Measurements from ENCODE around the gene ABCB9.
"Not testable (repeated sequence)": the region's sequence is repeated elsewhere in the genome, so short reads cannot be mapped to it uniquely, and the experiment has no call there.

ABCB9 gene

GRCh38 chr12:122896662-122897061 is 69.6 kb downstream of the ABCB9 start:
- DNase-seq (ENCODE audit: insufficient read length, low spot score) (no peak), FAIRE-seq (no peak)
- no peak for TF ChIP-seq CTCF (IDR thresholded peaks at IDR 0.05; ENCODE audit: insufficient read depth, missing control alignments)

- FAIRE-seq (no peak), DNase-seq (ENCODE audit: insufficient read length, low spot score) (peak; percentile 72)
- TF ChIP-seq CTCF (IDR thresholded peaks at IDR 0.05; ENCODE audit: insufficient read depth, missing control alignments): no peak
Observed at GRCh38 chr12:122895704-122896636, 70.3 kb downstream of the ABCB9 start, which contains the start of gene VPS37B. Gene VPS37B, minus strand, starts transcription at chr12:122896124. Its CDS starts 62 bp downstream, at chr12:122896062.

GRCh38 chr12:122895320-122895703 is 71.0 kb downstream of the ABCB9 start:
- DNase-seq (ENCODE audit: insufficient read length, low spot score) (no peak), FAIRE-seq (no peak)
- no peak for TF ChIP-seq CTCF (IDR thresholded peaks at IDR 0.05; ENCODE audit: insufficient read depth, missing control alignments)

- no peak for DNase-seq (ENCODE audit: insufficient read length, low spot score)
- no peak for FAIRE-seq
- TF ChIP-seq CTCF (IDR thresholded peaks at IDR 0.05; ENCODE audit: insufficient read depth, missing control alignments): peak; percentile 20
Observed at GRCh38 chr12:122894193-122895121, 71.8 kb downstream of the ABCB9 start.

GRCh38 chr12:122893208-122894153 is 72.8 kb downstream of the ABCB9 start:
- FAIRE-seq (no peak), DNase-seq (ENCODE audit: insufficient read length, low spot score) (no peak)
- TF ChIP-seq CTCF (IDR thresholded peaks at IDR 0.05; ENCODE audit: insufficient read depth, missing control alignments): no peak

- not testable (repeated sequence) for DNase-seq (ENCODE audit: insufficient read length, low spot score); FAIRE-seq
Observed at GRCh38 chr12:122892724-122893123, 73.5 kb downstream of the ABCB9 start.
